ENCODE results near the gene VWC2L.
A peak's percentile ranks its signal among the peaks of the same experiment; 100 is the strongest.

The VWC2L gene

DNA sequence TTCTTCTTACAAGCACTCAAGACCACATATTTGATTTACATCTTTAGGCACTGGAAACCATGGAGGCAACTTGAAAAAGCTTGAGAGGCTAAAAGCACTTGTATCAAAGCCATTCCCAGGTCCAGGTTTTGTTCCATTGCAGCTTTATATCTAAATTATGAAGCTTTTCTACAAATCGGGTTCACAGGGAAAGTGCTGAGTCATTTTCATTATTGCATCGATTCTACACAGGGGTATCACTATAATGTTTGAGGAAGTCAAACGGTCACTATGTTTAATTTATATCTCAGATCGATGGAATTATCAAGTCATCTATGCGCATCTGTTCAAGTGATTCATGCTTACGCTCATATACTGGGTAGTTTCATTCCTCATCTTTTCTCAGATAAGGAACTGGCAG lies 118.7 kb downstream of the VWC2L start:
- no peak for DNase-seq (ENCODE audit: low read depth, low spot score)
- H3K27ac ChIP-seq: no peak overlapping the region

DNA sequence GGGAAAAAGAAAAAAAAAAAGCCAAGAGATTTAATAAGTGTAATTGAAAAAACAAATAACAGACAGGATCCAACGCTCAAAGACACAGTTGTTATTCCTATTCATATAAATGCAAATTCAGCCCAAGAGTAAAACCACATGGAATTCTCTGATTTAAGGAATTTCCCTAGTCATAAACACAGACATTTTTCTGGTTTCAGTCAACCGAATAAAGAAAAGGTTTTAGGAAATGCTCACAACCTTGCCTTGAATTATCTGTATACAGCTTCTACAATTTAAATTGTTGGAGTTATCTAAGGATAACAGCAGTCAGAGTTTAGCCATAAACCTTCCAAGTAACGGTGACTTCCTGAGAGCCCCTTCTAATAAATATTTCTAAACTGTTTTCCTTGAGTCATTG lies 122.7 kb downstream of the VWC2L start:
- H3K27ac ChIP-seq: no peak overlapping the region
- no peak for DNase-seq (ENCODE audit: low read depth, low spot score)

DNA sequence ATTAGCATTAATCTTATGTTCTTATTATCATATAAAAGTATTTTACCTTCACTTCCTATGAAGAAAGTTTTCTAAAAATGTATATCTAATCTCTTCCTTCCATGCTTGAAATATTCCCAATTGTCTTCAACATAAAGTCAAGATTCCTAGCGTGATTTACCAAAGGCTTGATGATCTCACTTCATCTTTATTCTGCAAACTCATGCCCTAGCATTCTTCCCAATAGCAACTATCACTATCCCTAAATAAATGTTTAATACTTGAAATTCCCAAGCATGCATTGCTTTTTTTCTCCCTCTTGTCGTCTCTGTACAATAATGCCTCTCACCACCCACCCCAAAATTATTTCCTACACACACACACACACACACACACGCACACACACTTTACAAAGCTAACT lies 125.8 kb downstream of the VWC2L start:
- DNase-seq (ENCODE audit: low read depth, low spot score): no peak
- no peak overlapping the region for H3K27ac ChIP-seq

DNA sequence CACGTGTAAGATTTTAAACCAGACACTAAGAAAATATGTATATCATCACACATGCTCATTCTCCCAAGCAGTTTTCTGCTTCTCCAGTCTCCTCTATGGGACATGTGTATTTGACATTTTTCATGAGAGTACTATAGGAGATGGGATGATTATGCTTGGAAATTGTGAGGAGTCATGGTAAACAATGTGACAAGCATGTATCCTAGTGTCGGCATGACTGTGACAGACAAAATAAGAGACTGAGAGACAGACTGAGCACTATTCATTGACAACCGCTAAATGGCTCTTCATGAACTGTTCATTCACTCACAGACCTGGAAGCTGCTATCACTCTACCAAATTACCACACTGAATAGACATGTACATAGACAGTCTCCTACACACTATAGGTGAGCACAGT lies 127.1 kb downstream of the VWC2L start:
- no peak for DNase-seq (ENCODE audit: low read depth, low spot score)
- no peak overlapping the region for H3K27ac ChIP-seq

DNA sequence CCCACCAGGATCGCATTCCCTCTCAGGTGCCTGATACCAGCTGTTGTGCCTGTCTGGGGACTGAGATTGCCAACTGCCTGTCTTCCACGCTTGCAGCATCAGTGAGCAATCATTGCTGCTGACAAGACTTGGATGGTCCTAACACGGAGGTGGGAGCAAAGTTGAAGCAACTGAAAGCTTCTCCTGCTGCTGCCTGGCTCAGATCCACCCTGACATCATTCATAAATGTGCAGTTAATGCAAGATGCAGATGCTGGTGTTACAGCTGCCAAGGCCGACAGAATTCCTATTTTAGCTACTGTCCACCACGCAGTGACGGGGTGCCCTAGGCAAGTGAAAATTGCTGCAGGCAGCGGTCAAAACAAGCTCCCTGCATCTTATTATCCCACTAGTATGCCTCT lies 131.4 kb downstream of the VWC2L start:
- no peak overlapping the region for H3K27ac ChIP-seq
- no peak for DNase-seq (ENCODE audit: low read depth, low spot score)

DNA sequence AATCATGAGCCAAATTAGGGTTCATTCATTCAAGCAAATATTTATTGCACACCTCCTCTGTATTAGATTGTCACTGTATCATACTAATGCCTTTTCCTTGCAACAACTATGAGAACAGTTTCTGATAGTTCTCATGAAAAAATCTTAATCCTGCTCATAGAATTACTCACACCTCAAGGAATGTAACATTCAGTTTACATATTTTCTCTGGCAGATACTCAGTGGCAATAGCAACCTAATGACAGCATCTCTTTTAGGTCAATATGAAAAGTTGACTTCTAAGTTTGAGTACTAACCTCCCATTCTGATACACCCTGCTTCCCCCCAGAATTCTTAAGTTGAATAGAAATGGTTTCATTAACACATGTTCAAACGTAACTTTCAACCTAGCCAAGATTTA lies 132.0 kb downstream of the VWC2L start:
- peak overlapping the region; percentile 53 for H3K27ac ChIP-seq
- DNase-seq (ENCODE audit: low read depth, low spot score): no peak

DNA sequence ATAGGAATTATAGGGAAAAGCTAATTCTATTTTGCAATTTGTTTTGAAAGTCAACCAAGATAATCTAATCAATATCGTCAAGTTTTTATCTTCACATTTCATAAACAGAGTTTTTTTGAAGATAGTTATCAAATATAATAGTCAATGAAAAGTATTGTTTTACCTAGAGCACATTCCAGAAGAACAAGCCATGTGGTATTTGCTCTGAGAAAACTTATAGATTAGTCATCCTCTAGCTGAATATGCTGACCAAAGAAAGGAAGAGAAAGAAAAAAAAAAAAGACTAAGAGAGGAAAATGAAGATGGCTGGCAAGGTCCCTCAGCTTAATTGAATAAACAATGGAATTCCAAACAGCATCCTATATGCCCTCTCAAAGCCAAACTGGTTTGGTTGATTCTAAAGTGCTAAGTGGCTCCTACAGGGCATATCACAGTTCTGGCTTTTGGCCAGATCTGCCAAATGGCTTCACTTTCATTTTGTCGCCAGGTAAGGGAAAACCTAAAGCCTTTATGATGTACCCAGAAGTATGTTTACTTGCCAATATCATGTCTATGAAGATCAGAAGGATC lies 132.6 kb downstream of the VWC2L start:
- peak overlapping the region; percentile 53 for H3K27ac ChIP-seq
- DNase-seq (ENCODE audit: low read depth, low spot score): peak; percentile 26

DNA sequence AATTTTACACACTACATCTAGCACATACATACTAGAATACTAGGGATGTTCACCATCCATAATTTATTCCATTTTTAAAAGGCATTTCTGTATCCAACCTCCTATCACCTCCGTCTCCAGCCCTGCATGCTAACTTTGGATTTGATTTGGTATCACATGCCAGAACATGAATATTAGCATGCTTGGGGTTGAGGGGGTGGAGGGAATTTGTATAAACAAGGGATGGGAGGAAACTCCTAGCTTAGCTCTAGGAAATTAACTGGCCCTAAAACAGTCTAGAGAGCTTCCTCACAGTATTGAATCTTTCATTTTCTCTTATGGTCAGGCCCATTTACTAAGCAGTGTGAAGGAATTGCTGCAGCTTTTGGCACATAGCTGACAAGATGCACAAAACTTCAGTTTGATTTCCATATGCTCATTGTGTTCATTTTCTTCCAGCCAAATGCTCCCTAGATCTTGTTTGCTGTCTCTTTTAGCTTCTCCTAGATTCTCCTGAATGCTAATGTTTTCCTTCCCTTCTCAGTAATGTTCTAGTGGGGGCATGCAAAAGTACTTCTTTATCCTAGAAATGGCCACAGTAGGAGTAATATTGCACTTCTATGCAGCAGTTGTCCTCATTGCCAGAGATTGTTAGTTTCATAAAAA lies 135.2 kb downstream of the VWC2L start:
- no peak overlapping the region for H3K27ac ChIP-seq
- DNase-seq (ENCODE audit: low read depth, low spot score): no peak

DNA sequence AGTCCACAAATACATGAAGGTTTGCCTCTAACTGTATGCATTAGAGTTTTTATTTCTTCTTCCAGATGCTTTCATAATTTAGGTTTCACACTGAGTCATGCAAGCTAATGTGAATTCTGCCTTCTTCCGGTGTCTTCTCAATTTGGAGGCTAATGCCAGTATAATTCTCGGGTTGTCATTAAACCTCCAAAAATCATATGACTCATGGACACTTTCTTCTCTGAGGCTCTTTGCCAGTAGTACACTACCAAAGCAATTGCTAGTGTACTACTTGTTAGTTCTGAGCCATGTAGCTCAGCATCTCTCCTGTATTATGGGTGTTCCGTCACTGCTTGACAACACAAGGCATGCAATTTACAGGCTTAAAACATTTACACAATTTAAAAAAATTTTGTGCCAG lies 137.1 kb downstream of the VWC2L start:
- no peak overlapping the region for H3K27ac ChIP-seq
- DNase-seq (ENCODE audit: low read depth, low spot score): no peak

DNA sequence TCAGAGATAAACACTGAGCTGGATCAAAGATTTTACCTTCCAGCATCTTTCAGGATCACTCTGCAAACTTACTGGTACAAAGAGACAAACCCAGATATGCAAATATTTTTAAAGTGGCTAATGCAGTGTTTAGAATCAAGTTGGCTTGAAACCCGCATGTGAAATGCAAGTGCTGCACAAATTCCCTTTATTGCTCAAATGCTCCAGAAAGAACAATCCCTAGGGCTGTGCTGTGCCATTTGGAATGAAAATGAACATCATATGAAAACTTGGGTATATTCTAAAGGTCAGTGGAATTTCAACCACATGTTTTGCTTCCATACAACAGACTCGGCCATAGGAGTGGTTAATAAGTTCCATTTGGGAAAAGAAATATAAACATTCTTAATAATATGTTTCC lies 139.1 kb downstream of the VWC2L start:
- no peak for DNase-seq (ENCODE audit: low read depth, low spot score)
- no peak overlapping the region for H3K27ac ChIP-seq

DNA sequence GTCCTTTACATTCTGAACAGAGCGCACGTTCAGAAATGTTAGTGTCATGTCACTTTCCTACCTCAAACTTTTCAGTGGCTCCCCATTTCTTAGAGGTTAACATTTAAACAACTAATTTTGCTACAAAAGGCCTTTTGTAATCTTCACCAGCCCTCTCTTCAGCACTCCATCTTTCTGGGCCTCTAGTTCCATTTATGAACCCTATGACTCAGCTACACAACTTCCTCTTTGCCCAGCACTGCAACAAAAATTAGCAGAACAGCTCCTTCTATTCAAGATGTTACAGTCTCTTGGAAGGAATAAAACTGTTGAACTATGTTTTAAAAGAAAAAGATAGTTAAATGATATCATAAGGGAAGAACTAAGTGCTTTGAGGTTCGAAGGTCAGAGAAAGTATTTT lies 139.9 kb downstream of the VWC2L start:
- H3K27ac ChIP-seq: no peak overlapping the region
- no peak for DNase-seq (ENCODE audit: low read depth, low spot score)

DNA sequence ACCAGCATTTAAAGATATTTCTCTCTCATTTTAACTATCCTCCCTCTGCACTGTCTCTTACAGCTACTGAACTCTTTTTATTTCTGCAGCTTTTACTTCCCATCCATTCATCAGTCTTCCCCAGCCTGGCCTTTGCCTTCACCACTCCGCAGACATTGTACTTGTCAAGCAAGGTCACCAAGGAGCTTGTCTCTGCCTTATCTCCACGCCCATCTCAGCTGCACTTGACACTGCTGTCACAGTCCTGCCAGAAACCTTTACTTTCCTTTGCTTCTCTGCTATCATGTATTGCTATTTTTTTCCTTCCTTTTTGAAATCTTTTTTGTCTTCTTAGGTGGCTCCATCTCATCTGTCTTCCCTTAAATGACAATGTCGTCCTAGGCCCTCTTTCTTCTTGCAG lies 147.0 kb downstream of the VWC2L start:
- DNase-seq (ENCODE audit: low read depth, low spot score): no peak
- no peak overlapping the region for H3K27ac ChIP-seq

DNA sequence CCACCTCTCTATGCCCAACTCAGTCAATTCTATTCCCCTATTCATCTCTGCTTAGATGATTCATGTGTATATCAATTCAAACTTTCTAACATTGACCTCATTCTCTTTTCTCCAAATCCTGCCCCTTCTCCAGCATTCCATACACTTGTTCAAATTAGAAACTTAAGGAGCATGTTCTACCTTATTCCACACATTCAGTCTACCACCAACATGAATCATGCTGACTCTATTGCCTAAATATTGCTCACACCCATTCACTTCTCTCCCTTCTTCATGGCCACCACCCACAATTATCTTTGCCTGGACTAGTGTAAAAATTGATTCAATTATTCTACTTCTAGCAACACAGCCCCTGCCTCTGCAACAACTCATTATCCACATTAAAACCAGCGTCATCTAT lies 147.5 kb downstream of the VWC2L start:
- H3K27ac ChIP-seq: no peak overlapping the region
- no peak for DNase-seq (ENCODE audit: low read depth, low spot score)

DNA sequence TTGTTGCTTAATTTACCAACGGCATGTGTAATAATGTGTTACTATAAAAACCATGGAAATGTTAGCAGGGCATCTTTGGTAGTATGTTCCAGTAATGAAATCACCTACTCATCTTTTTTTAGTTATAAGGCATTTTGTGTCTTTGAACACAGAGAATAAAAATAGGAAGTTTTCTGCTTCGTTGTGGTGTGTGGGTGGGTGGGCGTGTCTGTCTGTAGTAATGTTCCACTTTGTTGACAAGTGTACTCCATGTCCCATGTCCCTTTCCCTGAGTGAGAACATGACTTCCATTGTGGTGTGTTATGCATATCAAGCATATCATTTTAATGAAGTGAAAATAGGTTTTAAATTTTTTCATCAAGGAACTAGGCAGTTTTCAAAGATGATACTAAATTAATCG lies 149.3 kb downstream of the VWC2L start:
- DNase-seq (ENCODE audit: low read depth, low spot score): no peak
- no peak overlapping the region for H3K27ac ChIP-seq

DNA sequence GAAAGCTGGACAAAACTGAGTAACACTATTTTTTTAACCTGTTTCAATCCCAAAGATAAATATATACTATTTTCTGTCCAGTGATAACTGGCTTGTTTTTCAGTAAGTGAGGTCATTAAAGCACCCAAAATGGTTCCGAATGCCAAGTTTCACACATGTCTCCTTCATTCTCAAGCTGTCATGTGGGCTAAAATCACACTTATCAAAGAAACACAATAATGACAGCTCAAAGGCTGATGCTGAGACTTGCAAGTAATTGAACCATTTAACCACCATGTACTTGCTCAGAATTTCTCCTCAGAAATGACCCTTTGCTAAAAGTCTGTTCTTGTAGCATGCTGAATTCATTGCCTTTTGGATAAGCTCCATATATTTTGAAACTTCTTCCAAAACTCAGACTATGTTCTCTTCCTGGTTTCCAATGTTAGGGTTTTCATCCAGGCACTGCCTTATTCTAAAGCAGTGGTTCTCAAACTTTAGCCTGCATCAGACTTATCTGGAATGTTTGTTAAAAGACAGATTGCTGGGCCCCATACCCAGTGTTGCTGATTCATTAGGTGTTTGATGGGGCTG lies 149.8 kb downstream of the VWC2L start:
- no peak for DNase-seq (ENCODE audit: low read depth, low spot score)
- no peak overlapping the region for H3K27ac ChIP-seq

DNA sequence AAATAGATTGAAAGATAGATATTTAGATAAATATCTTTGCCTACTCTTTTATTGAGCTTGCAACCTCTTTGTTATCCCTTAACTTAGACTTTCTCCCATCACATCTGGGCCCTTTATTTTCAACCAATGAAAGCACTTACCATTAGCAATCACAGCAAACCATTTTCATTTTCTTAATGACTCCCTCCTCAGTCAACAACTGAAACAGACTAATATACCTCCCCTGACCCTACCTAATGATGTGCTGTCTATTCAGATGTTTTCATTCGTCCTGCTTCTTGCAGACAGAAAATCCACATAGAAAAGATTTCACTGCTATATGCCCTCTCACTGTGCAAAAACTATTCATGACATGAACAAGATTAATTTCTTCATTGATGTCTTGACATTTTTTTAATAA lies 154.4 kb downstream of the VWC2L start:
- DNase-seq (ENCODE audit: low read depth, low spot score): no peak
- H3K27ac ChIP-seq: no peak overlapping the region

DNA sequence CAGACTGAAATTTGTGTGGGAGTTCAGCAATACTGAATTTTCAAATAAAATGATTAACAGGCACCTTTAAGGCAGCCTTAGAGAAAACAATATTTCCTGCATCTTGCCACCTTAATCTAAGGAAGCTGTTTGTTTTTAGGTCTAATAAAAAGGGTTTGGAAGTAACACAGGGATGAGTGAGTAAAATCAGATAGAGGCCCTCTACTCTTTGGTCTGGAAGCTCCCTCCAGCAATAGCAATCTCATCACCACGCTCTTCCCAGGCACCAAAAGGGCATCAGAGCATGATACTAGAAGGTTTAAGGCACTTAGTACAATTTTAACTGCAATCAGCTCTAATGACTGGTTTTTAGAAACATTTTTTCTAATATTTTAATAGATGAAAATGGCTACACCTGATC lies 155.6 kb downstream of the VWC2L start:
- DNase-seq (ENCODE audit: low read depth, low spot score): no peak

DNA sequence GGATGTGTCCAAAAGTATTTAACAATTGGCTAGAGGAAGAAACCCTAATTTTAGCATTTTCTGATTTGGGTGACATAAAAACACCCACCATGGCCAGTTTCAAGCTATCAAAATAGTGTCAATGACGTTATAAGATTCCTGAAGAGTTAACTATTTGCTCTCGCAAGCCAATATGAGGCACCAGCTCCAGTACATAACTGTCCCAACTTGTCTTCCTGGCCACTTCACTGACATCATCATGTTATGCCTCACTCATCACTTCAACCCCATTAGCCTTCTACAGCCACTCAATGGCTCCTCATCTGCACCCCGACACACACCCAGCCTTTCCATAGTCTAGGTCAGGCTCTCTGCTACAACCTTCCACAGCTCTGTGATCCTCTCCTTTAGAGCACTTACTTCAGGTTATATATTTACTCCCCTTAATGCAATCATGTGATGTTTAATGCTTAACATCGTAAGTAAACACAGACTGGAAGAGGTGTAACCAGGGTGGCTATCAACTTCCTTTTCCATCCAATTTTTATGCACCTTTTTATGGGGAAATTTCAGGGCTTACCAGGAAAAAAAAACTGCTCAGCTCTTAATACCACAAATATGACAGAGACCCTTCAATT lies 158.7 kb downstream of the VWC2L start:
- DNase-seq (ENCODE audit: low read depth, low spot score): no peak
- no peak overlapping the region for H3K27ac ChIP-seq

More for the DNA sequence above, 155.6 kb downstream of the VWC2L start:
- no peak overlapping the region for H3K27ac ChIP-seq

DNA sequence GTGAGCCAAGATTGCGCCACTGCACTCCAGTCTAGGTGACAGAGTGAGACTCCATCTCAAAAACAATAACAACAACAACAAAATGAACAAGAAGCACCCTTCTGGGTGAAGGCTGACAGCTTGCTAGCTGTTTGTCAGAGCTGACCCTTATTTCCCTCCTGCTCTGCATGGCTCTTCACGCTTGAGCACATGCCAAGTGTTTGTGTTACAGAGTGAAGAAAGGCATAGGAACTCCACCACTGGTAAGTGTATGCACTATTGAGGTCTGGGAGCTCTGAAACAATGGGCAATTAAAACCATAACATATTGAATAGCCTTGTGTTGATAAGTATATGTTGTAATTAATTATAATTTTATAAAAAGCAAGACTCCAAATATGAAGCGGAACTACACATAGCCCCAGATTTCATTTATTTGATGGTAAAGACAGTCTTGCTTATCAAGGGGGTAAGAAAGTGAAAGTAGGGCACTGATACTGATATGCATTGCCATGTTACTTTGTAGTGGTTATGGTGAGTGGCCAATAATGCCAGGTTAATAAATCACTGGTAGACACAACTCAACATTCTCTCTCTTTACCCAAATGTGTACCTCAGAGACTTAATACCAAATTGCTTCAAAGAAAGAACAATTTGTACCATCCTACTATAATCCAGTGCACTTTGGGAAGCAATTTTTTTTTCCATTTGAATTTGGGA lies 163.4 kb downstream of the VWC2L start:
- H3K27ac ChIP-seq: no peak overlapping the region
- DNase-seq (ENCODE audit: low read depth, low spot score): no peak

DNA sequence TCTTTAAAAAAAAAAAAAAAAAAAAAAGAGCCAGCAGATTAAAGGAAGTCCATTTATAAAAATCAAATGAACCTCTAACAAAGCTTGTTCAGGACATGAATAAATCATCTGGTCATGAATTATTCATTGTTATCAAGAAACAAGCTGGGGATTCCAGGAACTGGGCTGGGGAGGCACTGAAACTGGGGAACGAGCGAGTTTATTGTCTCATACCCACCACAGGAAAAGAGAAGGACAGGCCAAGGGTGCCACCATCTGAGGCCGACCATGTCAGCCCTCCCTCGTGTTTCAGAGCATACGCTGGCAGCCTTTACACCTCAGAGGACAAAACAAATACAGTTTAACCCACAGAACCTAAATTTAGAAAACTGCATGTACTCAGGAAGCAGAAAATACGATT lies 164.2 kb downstream of the VWC2L start:
- no peak overlapping the region for H3K27ac ChIP-seq
- no peak for DNase-seq (ENCODE audit: low read depth, low spot score)

DNA sequence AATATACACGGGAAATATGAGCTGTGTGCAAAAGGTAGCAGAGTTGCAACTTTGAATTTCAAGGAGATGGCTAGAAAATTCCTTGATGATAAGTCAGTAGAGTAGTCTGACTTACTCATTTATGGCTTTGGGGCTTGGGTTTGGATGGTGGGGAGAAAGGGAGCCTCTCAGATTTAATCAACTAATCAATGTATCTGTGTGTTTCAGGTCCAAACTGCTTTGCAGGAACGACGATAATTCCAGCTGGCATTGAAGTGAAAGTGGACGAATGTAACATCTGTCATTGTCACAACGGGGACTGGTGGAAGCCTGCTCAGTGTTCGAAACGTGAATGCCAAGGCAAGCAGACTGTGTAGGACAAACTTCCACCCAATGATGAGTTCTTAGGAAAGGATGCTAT lies 164.6 kb downstream of the VWC2L start:
- no peak for DNase-seq (ENCODE audit: low read depth, low spot score)
- H3K27ac ChIP-seq: no peak overlapping the region
